ENCODE results near the gene RGS6.

GRCh38 chr14:71988476-71988875, 56.2 kb downstream of the RGS6 start:
- no peak for TF ChIP-seq POLR2A (IDR thresholded peaks at IDR 0.05; ENCODE audit: low read depth)
- no peak for TF ChIP-seq CTCF (IDR thresholded peaks at IDR 0.05)
